ENCODE data around the gene THSD7B.
"Not testable (repeated sequence)": the region's sequence is repeated elsewhere in the genome, so short reads cannot be mapped to it uniquely, and the experiment has no call there.

THSD7B gene

DNA sequence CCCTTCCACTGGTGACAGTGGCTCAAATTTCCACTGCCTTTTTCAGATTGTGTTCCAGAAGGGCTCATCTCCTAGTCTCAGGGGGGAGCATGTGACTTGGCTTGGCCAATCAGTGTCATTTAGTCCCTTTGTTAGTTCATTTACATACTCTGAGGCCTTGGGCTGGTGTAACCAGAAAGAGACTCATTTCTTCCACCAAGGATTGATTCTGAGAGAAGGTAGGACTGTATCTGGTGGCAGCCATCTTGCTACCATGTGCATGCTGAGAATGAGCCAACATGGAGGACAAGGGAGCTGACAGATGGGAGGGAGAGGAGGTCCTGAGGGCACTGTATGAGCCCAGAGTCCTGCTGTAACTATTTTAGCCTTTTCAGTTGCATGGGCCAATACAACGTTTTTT, 191.7 kb downstream of the THSD7B start:
- ATAC-seq: no peak
- TF ChIP-seq BACH2 (CRISPR knock-in tag; IDR thresholded peaks at IDR 0.05; ENCODE audit: borderline replicate concordance): no peak
- TF ChIP-seq, protein P1, sequence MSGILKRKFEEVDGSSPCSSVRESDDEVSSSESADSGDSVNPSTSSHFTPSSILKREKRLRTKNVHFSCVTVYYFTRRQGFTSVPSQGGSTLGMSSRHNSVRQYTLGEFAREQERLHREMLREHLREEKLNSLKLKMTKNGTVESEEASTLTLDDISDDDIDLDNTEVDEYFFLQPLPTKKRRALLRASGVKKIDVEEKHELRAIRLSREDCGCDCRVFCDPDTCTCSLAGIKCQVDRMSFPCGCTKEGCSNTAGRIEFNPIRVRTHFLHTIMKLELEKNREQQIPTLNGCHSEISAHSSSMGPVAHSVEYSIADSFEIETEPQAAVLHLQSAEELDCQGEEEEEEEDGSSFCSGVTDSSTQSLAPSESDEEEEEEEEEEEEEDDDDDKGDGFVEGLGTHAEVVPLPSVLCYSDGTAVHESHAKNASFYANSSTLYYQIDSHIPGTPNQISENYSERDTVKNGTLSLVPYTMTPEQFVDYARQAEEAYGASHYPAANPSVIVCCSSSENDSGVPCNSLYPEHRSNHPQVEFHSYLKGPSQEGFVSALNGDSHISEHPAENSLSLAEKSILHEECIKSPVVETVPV (CRISPR knock-in tag; IDR thresholded peaks at IDR 0.05): no peak
- TF ChIP-seq CREB5 (CRISPR knock-in tag; IDR thresholded peaks at IDR 0.05; ENCODE audit: low read depth): no peak

- no peak for ATAC-seq
- TF ChIP-seq, protein P1 (CRISPR knock-in tag; IDR thresholded peaks at IDR 0.05): no peak
- TF ChIP-seq TCF4 (CRISPR knock-in tag; IDR thresholded peaks at IDR 0.05; ENCODE audit: borderline replicate concordance) (no peak), ISL1 (CRISPR knock-in tag; IDR thresholded peaks at IDR 0.05) (no peak), GLIS3 (CRISPR knock-in tag; IDR thresholded peaks at IDR 0.05) (no peak), ZNF8 (CRISPR knock-in tag; IDR thresholded peaks at IDR 0.05) (no peak)
These were observed 196.9 kb downstream of the THSD7B start for GRCh38 chr2:136962105-136962725.

GRCh38 chr2:136966485-136966884, 201.1 kb downstream of the THSD7B start:
- no peak for ATAC-seq
- TF ChIP-seq CREB5 (CRISPR knock-in tag; IDR thresholded peaks at IDR 0.05; ENCODE audit: low read depth) (no peak), ISL1 (CRISPR knock-in tag; IDR thresholded peaks at IDR 0.05) (no peak)

DNA sequence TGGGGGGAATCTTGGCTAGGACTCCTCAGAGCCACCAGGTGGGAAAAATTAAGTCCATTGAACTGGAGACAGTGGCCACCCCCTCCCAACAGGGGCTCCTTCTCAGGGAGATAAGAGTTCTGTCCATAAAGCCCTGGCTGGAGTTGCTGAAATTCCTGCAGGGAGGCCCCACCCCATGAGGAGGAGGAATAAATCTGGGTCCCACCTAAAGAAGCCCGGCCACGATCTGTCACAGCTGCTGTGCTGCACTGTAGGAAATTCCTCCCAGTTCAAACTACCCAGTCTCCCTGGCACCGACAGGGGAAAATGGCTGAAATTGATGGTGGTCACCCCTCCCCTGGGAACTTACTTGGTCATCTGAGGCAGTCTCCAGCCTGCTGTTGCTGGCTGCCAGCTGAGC, 215.0 kb downstream of the THSD7B start:
- ATAC-seq: no peak
- no peak for TF ChIP-seq ZFP3 (CRISPR knock-in tag; IDR thresholded peaks at IDR 0.05)
- TF ChIP-seq, protein P2, sequence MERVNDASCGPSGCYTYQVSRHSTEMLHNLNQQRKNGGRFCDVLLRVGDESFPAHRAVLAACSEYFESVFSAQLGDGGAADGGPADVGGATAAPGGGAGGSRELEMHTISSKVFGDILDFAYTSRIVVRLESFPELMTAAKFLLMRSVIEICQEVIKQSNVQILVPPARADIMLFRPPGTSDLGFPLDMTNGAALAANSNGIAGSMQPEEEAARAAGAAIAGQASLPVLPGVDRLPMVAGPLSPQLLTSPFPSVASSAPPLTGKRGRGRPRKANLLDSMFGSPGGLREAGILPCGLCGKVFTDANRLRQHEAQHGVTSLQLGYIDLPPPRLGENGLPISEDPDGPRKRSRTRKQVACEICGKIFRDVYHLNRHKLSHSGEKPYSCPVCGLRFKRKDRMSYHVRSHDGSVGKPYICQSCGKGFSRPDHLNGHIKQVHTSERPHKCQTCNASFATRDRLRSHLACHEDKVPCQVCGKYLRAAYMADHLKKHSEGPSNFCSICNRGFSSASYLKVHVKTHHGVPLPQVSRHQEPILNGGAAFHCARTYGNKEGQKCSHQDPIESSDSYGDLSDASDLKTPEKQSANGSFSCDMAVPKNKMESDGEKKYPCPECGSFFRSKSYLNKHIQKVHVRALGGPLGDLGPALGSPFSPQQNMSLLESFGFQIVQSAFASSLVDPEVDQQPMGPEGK (CRISPR knock-in tag; IDR thresholded peaks at IDR 0.05; ENCODE audit: borderline replicate concordance): no peak
- TF ChIP-seq PPARA (CRISPR knock-in tag; IDR thresholded peaks at IDR 0.05; ENCODE audit: borderline replicate concordance): no peak
- TF ChIP-seq ZNF70 (CRISPR knock-in tag; IDR thresholded peaks at IDR 0.05): no peak
- no peak for TF ChIP-seq TOX (CRISPR knock-in tag; IDR thresholded peaks at IDR 0.05; ENCODE audit: borderline replicate concordance)
- TF ChIP-seq OSR1 (CRISPR knock-in tag; IDR thresholded peaks at IDR 0.05): no peak
- TF ChIP-seq SNAI2 (CRISPR knock-in tag; IDR thresholded peaks at IDR 0.05): no peak
- no peak for TF ChIP-seq ZNF8 (CRISPR knock-in tag; IDR thresholded peaks at IDR 0.05)
- no peak for TF ChIP-seq ZFP30 (CRISPR knock-in tag; IDR thresholded peaks at IDR 0.05)

DNA sequence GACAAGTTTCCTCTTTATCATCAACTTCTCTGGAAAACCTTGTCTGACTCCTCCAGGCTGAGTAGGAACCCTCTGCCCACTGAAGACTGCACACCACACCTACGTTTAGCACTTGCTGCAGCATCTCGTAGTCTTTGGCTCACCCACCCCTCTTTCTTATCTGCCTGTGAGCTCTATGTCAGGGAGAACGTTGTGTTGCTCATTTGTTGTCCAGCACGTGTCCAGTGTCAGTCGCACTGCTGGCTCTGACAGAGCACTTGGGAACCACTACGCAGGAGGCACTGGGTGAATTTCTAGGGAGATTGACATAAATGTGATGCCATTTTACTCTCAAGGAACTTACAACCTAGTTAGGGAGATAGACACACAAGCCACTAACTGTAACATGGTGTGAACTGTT, 216.3 kb downstream of the THSD7B start:
- ATAC-seq: not testable (repeated sequence)

DNA sequence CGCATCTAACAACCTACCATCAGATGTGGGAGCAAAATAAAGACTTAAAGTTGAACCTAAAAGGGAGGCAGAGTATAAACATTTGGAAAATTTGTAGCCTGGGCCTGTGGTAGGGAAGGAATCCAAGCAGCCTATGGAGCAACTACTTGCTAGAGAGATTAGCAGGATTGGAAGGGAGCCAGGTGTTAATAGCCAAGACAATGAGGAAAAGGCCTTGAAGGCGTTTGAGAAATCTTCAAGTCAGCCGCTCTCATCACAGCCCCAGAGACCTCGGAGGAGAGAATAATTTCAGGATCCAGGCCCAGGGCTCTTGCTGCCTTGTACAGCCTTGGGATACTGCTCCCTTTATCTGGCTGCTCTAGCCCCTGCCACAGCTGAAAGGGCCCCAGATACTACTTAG, 219.7 kb downstream of the THSD7B start:
- no peak for ATAC-seq
- TF ChIP-seq ZNF565 (CRISPR knock-in tag; conservative IDR thresholded peaks at IDR 0.05; ENCODE audit: low read depth) (no peak), BACH2 (CRISPR knock-in tag; IDR thresholded peaks at IDR 0.05; ENCODE audit: borderline replicate concordance) (no peak), TCF4 (CRISPR knock-in tag; IDR thresholded peaks at IDR 0.05; ENCODE audit: borderline replicate concordance) (no peak), TOX (CRISPR knock-in tag; IDR thresholded peaks at IDR 0.05; ENCODE audit: borderline replicate concordance) (no peak), PPARA (CRISPR knock-in tag; IDR thresholded peaks at IDR 0.05; ENCODE audit: borderline replicate concordance) (no peak), CSDC2 (CRISPR knock-in tag; IDR thresholded peaks at IDR 0.05) (no peak), ZC3H10 (CRISPR knock-in tag; IDR thresholded peaks at IDR 0.05) (no peak), ZNF8 (CRISPR knock-in tag; IDR thresholded peaks at IDR 0.05) (no peak), ISL1 (CRISPR knock-in tag; IDR thresholded peaks at IDR 0.05) (no peak)
- TF ChIP-seq, protein P2 (CRISPR knock-in tag; IDR thresholded peaks at IDR 0.05; ENCODE audit: borderline replicate concordance): no peak
- TF ChIP-seq, protein P1 (CRISPR knock-in tag; IDR thresholded peaks at IDR 0.05): no peak

All from SK-N-SH treated with all-trans-retinoic acid at 6 μM for 48 hours (cell line).